H4 (cell line): ENCODE data around the gene CDKN2AIPNL. TPM values are rescaled to one million over a fixed set of nuclear protein-coding genes. Genes with fewer than 3 reads are reported as not detected.
"Not testable (repeated sequence)": the region's sequence is repeated elsewhere in the genome, so short reads cannot be mapped to it uniquely, and the experiment has no call there.

ENCODE experiments used
- DNase-seq: peaks from one replicate; pipeline ENCODE4 v3.0.0-alpha.2; 2015; ENCODE audit warnings: low spot score
- total RNA-seq: library from RNA; depleted of rRNA; stranded (reverse); fragments of >200 nt; shearing (Covaris generic); gene quantifications from 2 replicates; pipeline ENCODE4 v1.2.3, GENCODE V29; 2014

Gene CDKN2AIPNL
- total RNA-seq, 1 experiment from 2014 or later: 83.0 TPM

DNA sequence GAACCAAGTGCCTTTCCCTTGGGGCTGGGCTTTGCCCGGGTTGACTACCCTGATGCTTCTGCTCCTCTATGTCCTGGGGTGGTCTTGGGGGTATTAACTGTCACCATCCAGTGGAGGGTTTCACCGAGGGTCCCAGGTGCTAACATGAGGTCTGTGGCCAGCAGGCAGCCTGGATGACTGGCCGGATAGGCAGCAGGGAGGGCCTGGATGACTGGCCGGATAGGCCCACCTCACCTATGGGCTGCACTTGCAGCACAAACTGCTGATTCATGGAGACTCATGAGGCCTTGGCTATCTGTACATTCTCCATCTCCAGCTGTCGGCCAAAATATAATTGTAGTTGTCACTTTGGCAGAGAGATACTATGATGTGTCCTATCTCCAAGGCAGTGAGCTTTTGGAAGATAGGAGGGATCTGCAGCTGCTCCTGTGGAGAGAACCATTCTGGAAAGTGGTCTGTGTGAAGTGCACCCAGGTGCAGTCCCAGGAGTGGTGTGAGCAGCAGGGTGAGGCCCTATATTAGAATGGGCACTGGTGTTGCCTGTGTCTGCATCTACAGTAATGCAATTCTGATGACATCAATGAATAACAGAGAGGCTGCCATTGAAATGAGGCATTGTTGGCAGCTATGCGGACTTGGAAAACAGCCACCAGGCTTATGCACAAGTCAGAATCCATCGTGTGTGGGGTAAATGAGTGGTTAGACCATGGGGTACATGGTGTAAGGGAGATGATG, 26.3 kb upstream of the CDKN2AIPNL start:
- no peak for DNase-seq

DNA sequence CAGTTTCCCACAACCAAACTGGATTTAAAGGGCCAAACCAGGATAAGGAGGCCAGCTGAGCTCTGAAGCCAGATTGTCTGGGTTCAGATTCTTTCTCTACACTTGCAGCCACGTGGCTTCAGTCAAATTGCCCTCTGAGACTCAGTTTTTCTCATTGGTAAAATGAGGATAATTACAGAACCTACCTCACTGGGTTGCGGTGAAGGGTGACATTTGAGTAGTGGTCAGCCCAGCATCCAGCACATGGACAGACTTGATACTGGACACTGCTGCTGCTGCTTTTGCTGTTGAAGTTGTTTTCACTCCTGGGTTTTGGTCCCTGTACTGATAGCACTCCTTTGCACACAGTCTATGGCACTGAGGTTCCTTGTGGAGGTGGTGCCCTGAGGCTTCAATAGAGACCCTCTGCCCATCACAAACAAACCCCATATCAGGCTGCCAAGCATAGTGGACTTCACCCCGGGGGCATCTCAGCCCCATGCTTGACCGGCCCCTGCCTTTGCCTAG, 25.7 kb upstream of the CDKN2AIPNL start:
- no peak for DNase-seq

DNA sequence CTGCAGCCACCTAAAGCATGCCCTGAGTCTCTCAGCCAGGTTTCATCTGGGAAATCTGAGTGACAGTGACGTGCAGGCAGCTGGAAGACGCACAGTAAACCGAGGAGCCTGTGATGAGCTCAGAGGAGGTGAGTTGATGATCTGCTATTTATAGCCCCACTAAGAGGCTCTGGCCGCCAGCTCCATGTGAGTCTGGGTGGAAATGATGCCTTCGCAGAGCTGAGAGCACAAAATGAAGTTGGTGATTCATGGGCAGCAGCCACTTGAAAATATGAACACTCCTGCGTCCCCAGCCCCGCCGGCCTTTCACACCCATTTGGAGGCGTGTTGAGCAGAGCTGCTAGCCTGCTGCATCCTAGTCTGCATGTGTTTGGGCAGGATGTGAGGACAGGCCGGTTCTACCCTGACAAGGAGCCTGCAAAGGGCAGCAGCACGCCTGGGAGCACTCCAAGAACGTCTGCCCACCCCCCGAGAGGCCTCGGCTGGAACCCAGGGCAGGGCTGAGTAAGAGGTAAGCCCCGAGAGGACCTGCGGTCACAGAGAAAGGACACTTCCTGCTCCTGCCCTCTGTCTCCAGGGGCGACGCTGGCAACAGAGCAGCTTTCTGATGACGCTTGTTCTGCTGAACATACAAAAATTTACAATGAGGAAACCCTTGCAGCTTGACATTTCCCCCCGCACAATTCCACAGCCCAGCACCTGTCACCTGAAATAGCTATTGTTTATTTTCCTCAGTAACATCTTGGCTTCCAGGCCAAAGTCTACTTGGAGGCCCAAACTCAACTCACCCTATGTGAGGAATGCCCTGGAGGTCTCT, 25.1 kb upstream of the CDKN2AIPNL start:
- DNase-seq: peak; percentile 90

DNA sequence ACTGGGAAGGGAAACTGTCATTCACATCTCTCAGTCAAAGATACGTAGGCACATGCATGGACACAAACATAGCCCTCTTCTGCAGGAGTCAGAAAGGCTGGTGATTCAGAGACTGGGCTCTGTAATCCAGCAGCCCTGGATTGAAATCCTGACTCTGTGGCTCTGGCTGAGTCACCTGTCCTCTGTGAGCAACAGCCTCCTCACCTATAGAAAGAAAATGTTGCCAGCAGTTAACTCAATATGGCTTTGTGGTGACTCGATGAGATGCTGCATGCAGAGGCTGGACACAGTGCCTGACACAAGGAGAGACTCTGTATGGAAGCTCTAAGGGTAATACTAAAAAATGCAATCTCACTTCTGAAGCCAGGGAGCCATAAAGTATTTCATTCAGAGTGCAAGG, 23.9 kb upstream of the CDKN2AIPNL start:
- no peak for DNase-seq

DNA sequence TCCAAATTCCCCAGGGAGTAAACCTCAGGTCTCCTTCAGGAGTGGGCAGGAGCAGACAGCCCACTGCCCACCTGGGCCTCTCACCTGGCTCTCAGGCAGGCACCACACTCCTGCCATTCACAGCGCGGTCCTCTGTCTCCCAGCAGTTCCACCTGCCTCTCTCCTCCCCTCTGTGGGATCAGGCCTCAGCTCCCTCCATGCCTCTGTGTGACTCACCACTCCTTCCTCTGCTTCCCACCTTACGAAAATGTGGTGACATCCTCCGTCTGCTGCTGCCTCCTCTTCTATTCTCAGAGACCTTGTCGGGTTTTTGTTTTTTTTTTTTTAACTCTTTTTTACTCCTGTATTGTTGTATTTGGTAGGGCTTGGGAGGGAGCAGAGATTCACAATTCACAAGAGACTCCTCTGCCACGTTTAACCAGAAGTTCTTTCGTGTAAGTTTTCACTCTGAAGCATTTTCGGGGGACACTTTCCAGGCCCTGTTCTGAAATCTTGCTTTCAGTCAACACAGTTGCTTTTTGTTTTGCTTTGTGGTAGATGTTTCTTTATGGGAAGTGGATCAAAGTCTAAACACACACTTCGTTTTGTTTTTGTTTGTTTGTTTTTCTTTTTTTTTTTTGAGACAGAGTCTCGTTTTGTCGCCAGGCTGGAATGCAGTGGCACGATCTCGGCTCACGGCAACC, 21.1 kb upstream of the CDKN2AIPNL start:
- no peak for DNase-seq

DNA sequence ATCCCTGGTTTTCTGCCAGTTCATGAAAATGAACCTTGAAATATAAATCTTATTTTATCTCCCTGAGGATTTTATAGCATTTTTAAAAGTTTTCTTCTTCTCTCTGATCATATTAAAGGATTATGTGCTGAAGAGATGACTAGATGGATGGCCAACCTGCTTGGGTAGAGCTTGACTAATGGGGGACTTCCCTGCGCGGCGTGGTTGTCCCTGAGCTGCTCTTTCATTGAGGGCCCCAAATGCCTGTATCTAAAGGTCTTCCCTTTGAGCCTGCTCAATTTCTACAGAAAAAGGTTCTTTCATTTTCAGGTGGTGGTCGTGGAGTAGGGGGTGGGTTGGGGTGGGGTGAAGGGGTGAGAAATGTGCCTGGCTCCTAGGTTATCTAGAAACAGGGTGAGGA, 20.5 kb upstream of the CDKN2AIPNL start:
- DNase-seq: no peak

DNA sequence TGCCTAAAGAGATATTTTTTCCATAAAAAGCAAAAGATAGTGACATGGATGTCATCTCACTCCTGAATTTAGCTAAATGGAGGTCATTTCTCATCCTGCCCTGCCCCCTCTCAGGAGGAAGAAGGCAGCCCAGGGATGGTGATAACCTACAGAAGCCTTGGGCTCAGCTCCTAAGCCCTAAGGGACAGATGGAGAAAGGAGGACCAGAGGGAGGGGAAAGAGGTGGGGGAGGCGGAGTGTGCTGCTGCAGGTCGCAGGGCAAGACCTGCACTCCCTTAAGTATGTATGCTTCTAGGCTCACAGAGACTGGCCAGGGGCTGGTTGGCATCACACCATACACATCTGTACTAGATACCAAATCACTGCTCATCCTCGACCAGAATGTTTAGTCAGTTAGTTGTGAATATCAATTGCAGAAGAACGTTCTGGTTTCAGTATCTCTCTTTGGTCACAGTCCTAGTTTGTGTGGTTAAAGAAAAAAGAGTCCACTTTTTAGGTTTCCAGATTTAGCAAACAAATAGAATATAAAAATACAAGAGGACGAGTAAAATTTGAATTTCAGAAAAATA, 18.4 kb upstream of the CDKN2AIPNL start:
- no peak for DNase-seq

DNA sequence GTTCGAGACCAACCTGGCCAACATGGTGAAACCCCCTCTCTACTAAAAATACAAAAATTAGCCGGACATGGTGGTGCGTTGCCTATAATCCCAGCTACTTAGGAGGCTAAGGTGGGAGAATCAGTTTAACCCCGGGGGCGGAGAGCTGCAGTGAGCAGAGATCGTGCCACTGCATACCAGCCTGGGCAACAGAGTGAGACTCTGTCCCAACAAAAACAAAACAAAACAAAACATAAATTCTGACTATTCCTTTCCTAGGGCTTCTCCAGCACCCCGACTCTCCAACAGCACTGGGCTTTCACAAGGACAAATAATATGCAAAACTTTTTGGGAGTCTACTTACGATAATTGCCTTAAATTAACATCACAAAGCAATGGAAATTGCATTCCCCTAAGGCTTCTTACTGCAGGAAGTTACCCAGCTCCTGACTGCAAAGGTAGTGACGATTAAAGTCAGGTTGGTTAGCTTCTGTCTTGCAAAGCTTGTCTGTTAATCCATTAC, 15.9 kb upstream of the CDKN2AIPNL start:
- no peak for DNase-seq

DNA sequence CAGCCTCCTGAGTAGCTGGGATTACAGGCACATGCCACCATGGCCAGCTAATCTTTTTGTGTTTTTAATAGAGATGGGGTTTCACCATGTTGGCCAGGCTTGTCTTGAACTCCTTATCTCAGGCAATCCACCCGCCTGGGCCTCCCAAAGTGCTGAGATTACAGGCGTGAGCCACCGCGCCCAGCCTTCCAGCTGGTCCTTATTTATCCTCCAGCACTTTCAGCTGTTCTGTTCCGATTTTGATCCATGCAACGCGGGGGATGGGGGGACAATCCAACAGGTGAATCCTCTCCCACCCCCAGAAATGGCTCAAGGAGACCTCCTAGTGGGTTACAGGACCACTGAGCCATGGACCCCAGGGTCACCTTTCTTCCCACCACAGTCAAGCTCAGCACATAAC, 14.7 kb upstream of the CDKN2AIPNL start:
- no peak for DNase-seq

DNA sequence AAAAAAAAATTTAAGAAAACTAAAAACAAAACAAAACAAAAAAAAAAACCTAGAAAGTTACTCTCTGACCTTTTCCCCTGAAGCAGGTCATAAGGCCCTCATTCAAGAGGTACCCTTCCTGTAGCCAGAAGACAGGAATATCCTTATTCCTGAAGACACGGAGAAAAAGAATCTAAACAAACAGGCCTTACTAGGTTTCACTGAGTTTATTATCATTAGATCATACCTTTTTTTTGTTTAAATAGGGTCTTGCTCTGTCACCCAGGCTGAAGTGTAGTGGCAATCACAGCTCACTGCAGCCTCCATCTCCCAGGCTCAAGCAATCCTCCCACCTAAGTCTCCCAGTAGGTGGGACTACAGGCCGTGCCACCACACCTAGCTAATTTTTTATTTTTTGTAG, 11.7 kb upstream of the CDKN2AIPNL start:
- no peak for DNase-seq

DNA sequence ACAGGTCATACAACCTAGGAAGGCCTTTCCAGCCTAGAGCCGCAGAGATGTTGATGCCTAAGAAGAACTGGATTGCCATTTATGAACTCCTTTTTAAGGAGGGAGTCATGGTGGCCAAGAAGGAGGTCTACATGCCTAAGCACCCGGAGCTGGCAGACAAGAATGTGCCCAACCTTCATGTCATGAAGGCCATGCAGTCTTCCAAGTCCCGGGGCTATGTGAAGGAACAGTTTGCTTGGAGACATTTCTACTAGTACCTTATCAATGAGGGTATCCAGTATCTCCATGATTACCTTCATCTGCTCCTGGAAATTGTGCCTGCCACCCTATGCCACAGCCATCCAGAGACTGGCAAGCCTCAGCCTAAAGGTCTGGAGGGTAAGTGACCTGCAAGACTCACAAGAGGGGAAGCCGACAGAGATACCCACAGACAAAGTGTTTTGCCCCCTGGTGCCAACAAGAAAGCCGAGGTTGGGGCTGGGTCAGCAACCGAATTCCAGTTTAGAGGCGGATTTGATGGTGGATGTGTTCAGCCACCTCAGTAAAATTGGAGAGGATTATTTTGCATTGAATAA, 11.2 kb upstream of the CDKN2AIPNL start:
- DNase-seq: no peak

DNA sequence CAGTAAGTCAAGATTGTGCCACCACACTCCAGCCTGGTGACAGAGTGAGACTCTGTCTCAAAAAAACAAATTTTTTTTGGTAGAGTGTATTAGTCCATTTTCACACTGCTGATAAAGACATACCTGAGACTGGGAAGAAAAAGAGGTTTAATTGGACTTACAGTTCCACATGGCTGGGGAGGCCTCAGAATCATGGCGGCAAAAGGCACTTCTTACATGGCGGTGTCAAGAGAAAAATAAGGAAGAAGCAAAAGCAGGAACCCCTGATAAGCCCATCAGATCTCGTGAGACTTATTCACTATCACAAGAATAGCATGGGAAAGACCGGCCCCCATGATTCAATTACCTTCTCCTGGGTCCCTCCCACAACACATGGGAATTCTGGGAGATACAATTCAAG, 9.4 kb upstream of the CDKN2AIPNL start:
- DNase-seq: not testable (repeated sequence)

DNA sequence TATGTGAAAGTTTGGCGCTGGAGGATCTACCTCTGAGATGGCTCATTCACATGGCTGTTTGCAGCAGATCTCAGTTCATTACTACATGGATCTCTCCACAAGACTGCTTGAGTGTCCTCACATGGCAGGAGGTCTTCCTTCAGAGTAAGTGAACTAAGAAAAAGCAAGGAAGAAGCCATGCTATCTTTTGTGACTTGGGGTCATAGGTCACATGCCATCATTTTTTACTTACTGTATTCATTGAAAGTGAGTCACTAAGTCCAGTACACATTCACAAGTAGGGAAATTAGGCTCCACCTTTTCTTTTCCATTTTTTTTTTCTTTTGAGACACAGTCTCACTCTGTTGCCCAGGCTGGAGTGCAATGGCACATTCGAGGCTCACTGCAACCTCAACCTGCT, 8.7 kb upstream of the CDKN2AIPNL start:
- DNase-seq: no peak

DNA sequence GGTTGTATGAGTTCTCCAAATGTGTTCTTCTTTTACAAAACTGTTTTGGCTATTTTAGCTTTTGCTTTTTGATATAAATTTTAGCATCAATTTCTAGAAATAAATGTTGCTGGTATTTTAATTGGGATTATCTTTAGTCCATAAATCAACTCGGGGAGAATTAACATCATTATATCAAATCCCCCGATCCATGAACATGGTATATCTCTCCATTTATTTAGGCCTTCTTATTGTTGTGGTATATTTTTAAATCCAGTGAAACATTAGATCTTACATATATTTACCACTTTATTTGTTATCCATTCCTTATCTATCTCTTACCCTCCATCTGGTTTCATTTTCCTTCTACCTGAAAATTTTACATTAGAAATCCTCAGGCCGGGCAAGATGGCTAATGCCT, 7.3 kb upstream of the CDKN2AIPNL start:
- no peak for DNase-seq

DNA sequence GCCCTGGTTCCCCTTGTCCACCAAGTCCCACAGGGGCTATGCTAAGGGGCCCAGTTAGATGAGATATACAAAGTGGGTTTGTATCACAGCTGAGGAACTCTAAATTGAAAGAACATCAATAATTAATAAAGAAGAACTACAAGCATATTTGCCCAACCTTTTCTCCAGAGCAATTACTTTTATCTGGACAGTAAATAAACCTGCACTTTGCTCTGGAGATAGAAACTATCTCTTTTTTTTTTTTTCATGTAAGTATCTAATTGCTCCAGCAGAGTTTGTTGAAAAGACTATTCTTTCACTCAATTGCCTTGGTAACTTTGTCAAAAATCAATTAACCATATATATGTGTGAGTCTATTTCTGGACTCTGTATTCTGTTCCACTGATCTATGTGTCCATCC, 6.0 kb upstream of the CDKN2AIPNL start:
- DNase-seq: no peak

DNA sequence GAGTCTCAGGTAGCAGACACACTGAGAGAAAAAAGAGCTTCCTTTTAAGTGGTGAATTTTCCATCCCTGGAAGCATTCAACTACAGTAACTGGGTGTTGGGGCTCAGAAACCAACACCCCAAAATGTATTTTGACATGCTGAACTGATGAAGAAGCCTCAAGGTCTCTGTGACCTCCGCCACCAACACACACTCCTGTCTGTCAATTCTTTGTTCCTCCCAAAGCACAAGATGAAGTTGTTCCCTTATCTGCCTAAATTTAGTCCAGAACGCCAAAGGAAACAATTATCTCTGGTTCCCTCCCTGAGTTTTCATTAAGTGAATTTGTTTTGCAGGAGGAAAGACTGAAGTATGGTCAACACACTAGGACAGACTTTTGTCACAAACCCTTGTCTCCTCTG, 1.4 kb upstream of the CDKN2AIPNL start:
- no peak for DNase-seq

DNA sequence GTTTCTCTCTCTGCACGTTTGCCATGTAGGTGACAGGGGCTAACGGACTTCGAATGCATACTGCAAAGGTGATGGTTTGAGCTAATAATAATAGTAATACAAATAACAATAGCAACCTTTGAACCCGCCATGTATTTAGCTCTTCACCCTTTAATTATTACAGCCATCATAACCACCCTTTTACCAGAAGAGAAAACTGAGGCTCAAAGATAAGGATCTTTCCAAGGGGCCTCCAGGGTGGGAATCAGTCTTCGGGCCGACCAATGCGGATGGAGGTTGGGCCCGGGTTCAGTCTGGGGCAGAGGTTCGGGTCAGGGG, 494 bp downstream of the CDKN2AIPNL start:
- no peak for DNase-seq

DNA sequence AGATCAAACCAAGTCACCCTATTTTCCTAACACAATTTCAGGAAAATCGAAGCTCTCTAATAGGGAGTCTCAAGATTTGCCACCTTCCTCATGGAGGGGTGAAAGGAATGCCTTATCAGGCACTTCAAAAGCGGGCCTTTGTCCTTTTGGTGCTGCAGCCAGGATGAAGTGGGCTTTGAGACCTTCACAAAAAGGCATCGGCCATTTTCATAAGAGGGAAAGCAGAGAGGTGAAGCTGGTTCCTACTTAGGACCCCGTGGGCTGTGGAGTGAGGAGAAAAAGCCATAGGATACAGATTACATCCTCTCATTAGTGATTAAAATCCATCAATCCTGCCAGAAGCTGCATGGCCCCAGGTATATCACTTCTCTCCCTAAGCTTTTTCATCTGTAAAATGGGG, 859 bp downstream of the CDKN2AIPNL start:
- DNase-seq: no peak

DNA sequence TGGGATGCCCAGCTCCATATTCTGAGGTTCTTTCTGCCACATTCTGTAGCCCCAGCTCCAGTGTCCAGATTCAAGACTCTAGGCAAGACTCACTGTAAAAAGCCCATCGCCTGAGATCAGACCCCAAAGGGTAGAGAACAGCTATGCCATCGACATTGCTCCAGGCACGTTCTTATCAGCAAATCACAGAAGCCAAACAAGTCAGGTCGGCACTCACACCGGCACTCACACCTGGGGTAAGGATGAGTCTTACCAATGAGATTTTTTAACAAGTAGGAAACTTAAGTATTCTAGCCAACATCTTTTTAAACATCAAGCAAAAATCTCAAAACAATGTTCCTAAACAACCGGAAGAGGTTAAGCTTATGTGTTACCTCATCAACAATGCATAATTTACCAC, 2.4 kb downstream of the CDKN2AIPNL start:
- no peak for DNase-seq

DNA sequence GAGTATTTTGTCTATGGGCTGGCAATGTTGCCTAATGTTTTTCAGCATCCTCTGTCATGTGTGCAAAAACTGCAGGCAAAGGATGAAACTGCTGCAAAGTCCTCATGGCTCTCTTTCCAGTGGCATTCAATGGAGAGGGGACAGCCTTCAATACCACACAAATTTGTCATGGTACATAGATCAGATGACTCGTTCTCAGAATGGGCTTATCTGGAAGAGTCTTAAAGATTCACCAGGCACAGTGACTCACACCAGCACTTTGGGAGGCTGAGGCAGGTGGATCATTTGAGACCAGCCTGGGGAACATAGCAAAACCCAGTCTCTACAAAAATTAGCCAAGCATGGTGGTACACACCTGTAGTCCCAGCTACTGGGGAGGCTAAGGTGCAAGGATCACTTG, 5.3 kb downstream of the CDKN2AIPNL start:
- DNase-seq: no peak

DNA sequence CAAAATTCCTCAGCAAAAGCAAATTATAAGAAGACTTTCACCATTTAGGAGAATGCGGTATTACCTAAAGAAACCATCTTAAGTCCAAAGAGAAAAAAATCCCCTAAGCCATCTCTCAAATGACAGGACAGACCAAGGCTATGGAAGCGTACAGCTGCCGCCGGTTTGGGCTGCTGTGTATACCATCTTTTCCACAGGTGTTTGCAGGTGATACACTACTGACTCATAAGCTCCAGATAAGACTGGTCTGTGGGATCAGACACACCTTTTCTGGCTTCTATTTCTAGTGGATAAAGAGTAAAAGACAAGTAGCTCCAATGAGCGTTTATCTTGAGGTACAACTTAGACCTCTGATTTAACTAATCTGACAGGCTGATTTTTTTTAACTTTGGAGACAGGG, 7.7 kb downstream of the CDKN2AIPNL start:
- DNase-seq: no peak

DNA sequence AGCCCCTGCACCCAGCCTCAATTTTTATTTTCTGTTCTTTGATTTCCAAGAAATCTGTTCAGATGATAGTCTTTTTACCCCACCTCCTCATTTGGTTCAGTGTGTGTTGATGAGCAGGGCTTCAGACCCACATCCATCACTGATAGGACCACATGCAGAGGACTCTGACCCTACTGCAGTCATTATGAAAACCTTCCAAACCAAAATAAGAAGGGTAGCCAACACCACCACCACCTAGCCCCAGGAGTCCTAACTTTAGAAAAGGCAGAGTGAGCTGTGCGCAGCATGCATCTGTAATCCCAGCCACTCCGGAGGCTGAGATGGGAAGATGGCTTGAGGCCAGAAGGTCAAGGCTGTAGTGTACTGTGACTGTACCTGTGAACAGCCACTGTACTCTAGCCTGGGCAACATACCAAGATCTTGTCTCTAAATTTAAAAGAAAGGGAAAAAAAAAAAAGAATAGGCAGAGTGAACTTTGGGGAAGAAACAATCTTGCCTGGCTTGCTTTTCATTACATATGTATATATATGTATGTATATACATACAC, 13.0 kb downstream of the CDKN2AIPNL start:
- DNase-seq: no peak
